ENCODE results near the gene PRG2.

DNA sequence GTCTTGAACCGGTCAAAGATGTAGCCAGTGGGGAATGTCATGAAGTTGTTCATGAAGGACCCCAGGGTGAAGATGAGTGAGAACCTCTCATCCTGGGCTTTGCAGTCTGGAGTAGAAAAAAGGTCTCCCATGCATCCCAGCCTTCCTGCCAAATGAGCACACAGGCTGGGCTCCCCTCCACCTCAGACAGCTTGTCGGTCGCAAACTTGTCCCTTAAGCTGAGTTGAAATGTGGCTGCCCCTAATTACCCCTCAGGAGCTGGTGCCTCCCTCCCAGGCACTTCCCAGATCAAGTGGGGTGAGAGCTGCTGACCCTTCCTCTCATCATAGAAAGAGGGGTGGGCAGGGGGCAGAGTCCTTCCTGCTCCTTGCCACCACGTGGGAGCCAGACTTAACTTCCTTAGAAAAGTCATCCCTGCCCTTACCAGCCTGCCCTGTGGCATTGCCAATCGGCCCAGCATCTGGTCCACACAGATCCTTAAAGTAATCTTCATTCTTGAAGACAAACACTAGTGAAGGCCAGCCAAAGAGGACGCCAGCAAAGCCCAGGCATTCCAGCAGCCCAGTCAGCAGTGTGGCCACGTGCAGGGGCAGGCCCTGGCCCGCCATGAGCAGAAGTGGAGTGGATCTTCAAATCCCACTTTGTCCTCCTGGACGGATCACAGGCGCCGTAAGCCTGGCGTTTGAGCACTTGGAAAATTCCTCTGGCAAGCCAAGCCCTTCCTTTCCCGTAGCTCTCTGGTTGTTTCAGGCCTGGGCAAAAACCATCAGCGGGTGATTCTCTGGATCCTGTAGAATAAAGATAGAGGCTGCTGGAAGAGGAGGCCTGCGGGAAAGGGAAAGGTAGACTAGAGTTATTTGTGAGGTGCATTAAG lies 35.4 kb upstream of the PRG2 start:
- TF ChIP-seq, protein P1, sequence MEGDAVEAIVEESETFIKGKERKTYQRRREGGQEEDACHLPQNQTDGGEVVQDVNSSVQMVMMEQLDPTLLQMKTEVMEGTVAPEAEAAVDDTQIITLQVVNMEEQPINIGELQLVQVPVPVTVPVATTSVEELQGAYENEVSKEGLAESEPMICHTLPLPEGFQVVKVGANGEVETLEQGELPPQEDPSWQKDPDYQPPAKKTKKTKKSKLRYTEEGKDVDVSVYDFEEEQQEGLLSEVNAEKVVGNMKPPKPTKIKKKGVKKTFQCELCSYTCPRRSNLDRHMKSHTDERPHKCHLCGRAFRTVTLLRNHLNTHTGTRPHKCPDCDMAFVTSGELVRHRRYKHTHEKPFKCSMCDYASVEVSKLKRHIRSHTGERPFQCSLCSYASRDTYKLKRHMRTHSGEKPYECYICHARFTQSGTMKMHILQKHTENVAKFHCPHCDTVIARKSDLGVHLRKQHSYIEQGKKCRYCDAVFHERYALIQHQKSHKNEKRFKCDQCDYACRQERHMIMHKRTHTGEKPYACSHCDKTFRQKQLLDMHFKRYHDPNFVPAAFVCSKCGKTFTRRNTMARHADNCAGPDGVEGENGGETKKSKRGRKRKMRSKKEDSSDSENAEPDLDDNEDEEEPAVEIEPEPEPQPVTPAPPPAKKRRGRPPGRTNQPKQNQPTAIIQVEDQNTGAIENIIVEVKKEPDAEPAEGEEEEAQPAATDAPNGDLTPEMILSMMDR (IDR thresholded peaks at IDR 0.05), result no peak
- TF ChIP-seq ZFX (IDR thresholded peaks at IDR 0.05; ENCODE audit: borderline replicate concordance), result no peak

Data from 22Rv1 (cell line).